Keratinocyte (primary cell): ENCODE data around the gene DEPDC1. TPM values are rescaled to one million over a fixed set of nuclear protein-coding genes. Genes with fewer than 3 reads are reported as not detected.

Experiments
- DNase-seq: peaks from one replicate; pipeline ENCODE4 v3.0.0-alpha.2; 2011; ENCODE audit warnings: low read depth, missing footprints, low spot score
- FAIRE-seq: peaks from 2 replicates; lab custom pipeline; 2011; peaks lifted over from hg19 to GRCh38; lab: Jason Lieb, UNC
- H2AFZ ChIP-seq: 2 replicates; pipeline ENCODE4 v1.6.0; 2012; ENCODE audit warnings: low read length, control low read depth, inconsistent platforms; ENCODE audit not compliant: control insufficient read depth
- H3K27ac ChIP-seq: 2 replicates; pipeline ENCODE4 v1.5.1; 2011; ENCODE audit warnings: low read length; ENCODE audit not compliant: control insufficient read depth, insufficient read depth
- H3K27me3 ChIP-seq: 3 replicates; pipeline ENCODE4 v1.6.0; 2011; ENCODE audit warnings: low read length; ENCODE audit not compliant: control insufficient read depth, insufficient read depth; ENCODE audit errors: extremely low read depth
- H3K36me3 ChIP-seq, 2 experiments: 2 replicates in 1 of 2; 3 replicates in 1 of 2; pipeline ENCODE4 v1.5.1; 2011; ENCODE audit warnings: low read length in 2 of 2, mild to moderate bottlenecking in 1 of 2; ENCODE audit not compliant: control insufficient read depth in 2 of 2, insufficient read depth in 2 of 2; ENCODE audit errors: extremely low read depth in 1 of 2
- H3K4me1 ChIP-seq: 3 replicates; pipeline ENCODE4 v1.5.1; 2011; ENCODE audit warnings: low read length; ENCODE audit not compliant: control insufficient read depth, insufficient read depth; ENCODE audit errors: extremely low read depth
- H3K4me2 ChIP-seq: 3 replicates; pipeline ENCODE4 v1.6.0; 2011; ENCODE audit warnings: low read depth, low read length; ENCODE audit not compliant: control insufficient read depth, insufficient read depth; ENCODE audit errors: extremely low read depth
- H3K4me3 ChIP-seq, 3 experiments: fragments of 200-600 bp in 1 of 3; sonication (generic) in 1 of 3; 2 replicates in 2 of 3; 3 replicates in 1 of 3; pipeline ENCODE4 v1.5.1; 2011 to 2016; ENCODE audit warnings: low read length in 3 of 3, mild to moderate bottlenecking in 3 of 3, control low read depth in 2 of 3, inconsistent platforms in 1 of 3, low read depth in 1 of 3, mixed read lengths in 1 of 3, mixed run types in 1 of 3, moderate library complexity in 1 of 3; ENCODE audit not compliant: control insufficient read depth in 2 of 3, insufficient read depth in 2 of 3; ENCODE audit errors: extremely low read depth in 1 of 3
- H3K79me2 ChIP-seq: 2 replicates; pipeline ENCODE4 v1.6.0; 2012; ENCODE audit warnings: low read length; ENCODE audit not compliant: control insufficient read depth, insufficient read depth
- H3K9ac ChIP-seq: 3 replicates; pipeline ENCODE4 v1.6.0; 2011; ENCODE audit warnings: low read length; ENCODE audit not compliant: control insufficient read depth, insufficient read depth; ENCODE audit errors: extremely low read depth
- H3K9me1 ChIP-seq: 3 replicates; pipeline ENCODE4 v1.6.0; 2011; ENCODE audit warnings: low read length; ENCODE audit not compliant: control insufficient read depth, insufficient read depth; ENCODE audit errors: extremely low read depth
- H3K9me3 ChIP-seq: 2 replicates; pipeline ENCODE4 v1.5.1; 2012; ENCODE audit warnings: low read depth, low read length; ENCODE audit not compliant: control insufficient read depth
- H4K20me1 ChIP-seq: 3 replicates; pipeline ENCODE4 v1.6.0; 2011; ENCODE audit warnings: low read length; ENCODE audit not compliant: control insufficient read depth, insufficient read depth; ENCODE audit errors: extremely low read depth
- EZH2 ChIP-seq: IDR thresholded peaks from one replicate; pipeline ENCODE4 v1.6.1; 2012; ENCODE audit warnings: inconsistent platforms, mild to moderate bottlenecking, low read length, moderate library complexity
- dilution Hi-C: fragments of 300-500 bp; cut with MboI; formaldehyde crosslinking; loops from one replicate; pipeline ENCODE4 v1.7.0; 2020; ENCODE audit warnings: low sequenced_read_pairs; ENCODE audit not compliant: extremely low pct_ligation_motif_present
- polyA plus RNA-seq, 5 experiments: library from polyadenylated mRNA; depleted of rRNA in 3 of 5; stranded (reverse) in 3 of 5; stranded (forward) in 1 of 5; unstranded in 1 of 5; fragments of >200 nt; gene quantifications; 1 replicate in 1 of 5; 2 replicates in 3 of 5; 3 replicates in 1 of 5; pipeline versions ENCODE4 v1.2.1 to v1.2.3, GENCODE V29; 2011 to 2012; ENCODE audit warnings: missing spikeins in 2 of 5, low read depth in 1 of 5, low replicate concordance in 1 of 5
- TF ChIP-seq, protein P1 (sequence below), 3 experiments: IDR thresholded peaks in 1 of 3; conservative IDR thresholded peaks in 1 of 3; optimal IDR thresholded peaks in 1 of 3; 2 replicates in 2 of 3; 3 replicates in 1 of 3; pipeline versions ENCODE3 to v1.5.1; 2011; ENCODE audit warnings: low read length in 3 of 3, mild to moderate bottlenecking in 3 of 3, moderate library complexity in 2 of 3, control low read depth in 1 of 3, inconsistent platforms in 1 of 3; ENCODE audit not compliant: insufficient read depth in 2 of 3; ENCODE audit errors: extremely low read depth in 1 of 3

Gene DEPDC1
- polyA plus RNA-seq, 1 donor (not counting 4 experiments of a cell fraction or from before 2014, with no cell fraction given), result 11.2 TPM

- no peaks in the 10 kb centered on the region for H3K9me1 ChIP-seq
- H3K4me1 ChIP-seq, result no peaks in the 10 kb centered on the region
- no peaks in the 10 kb centered on the region for H3K9me3 ChIP-seq
- dilution Hi-C loops, result no loop called here
- no peaks in the 10 kb centered on the region for H3K79me2 ChIP-seq
- H3K27me3 ChIP-seq, result no peaks in the 10 kb centered on the region
- no peak for TF ChIP-seq EZH2
- TF ChIP-seq, protein P1, sequence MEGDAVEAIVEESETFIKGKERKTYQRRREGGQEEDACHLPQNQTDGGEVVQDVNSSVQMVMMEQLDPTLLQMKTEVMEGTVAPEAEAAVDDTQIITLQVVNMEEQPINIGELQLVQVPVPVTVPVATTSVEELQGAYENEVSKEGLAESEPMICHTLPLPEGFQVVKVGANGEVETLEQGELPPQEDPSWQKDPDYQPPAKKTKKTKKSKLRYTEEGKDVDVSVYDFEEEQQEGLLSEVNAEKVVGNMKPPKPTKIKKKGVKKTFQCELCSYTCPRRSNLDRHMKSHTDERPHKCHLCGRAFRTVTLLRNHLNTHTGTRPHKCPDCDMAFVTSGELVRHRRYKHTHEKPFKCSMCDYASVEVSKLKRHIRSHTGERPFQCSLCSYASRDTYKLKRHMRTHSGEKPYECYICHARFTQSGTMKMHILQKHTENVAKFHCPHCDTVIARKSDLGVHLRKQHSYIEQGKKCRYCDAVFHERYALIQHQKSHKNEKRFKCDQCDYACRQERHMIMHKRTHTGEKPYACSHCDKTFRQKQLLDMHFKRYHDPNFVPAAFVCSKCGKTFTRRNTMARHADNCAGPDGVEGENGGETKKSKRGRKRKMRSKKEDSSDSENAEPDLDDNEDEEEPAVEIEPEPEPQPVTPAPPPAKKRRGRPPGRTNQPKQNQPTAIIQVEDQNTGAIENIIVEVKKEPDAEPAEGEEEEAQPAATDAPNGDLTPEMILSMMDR (optimal IDR thresholded peaks at IDR 0.05 in 1 of 3, IDR thresholded peaks at IDR 0.05 in 1 of 3, conservative IDR thresholded peaks at IDR 0.05 in 1 of 3; ENCODE audit: extremely low read depth in 1 of 3, insufficient read depth in 2 of 3, low read length in 3 of 3), result no peak
- no peak overlapping the region for H3K4me2 ChIP-seq
- peak; percentile 20 for FAIRE-seq
- H4K20me1 ChIP-seq, result no peaks in the 10 kb centered on the region
- no peak for DNase-seq
- H3K27ac ChIP-seq, result no peak overlapping the region
- no peak overlapping the region for H3K9ac ChIP-seq
- no peak overlapping the region for H2AFZ ChIP-seq
- no peaks in the 10 kb centered on the region for H3K36me3 ChIP-seq
- H3K4me3 ChIP-seq, result no peak overlapping the region
Observed at GRCh38 chr1:68438310-68438709, 58.6 kb downstream of the DEPDC1 start.

GRCh38 chr1:68433395-68433794 lies 63.5 kb downstream of the DEPDC1 start:
- Histone ChIP-seq H3K9ac (no peak overlapping the region), H3K79me2 (no peaks in the 10 kb centered on the region), H3K4me3 (no peak overlapping the region), H4K20me1 (no peaks in the 10 kb centered on the region), H3K9me1 (no peaks in the 10 kb centered on the region), H3K27ac (no peak overlapping the region), H3K4me2 (no peak overlapping the region), H3K4me1 (no peaks in the 10 kb centered on the region), H3K36me3 (no peaks in the 10 kb centered on the region), H2AFZ (no peak overlapping the region), H3K27me3 (no peaks in the 10 kb centered on the region), H3K9me3 (no peaks in the 10 kb centered on the region)
- DNase-seq (no peak), FAIRE-seq (no peak)
- TF ChIP-seq, protein P1 (optimal IDR thresholded peaks at IDR 0.05 in 1 of 3, IDR thresholded peaks at IDR 0.05 in 1 of 3, conservative IDR thresholded peaks at IDR 0.05 in 1 of 3; ENCODE audit: extremely low read depth in 1 of 3, insufficient read depth in 2 of 3, low read length in 3 of 3), result no peak
- no peak for TF ChIP-seq EZH2
- dilution Hi-C loops, result no loop called here
